Natural killer cell treated with Interleukin-12 subunit alpha and Interleukin-12 subunit beta and Interleukin-15 and Interleukin-18, amount 100 ng/mL, for 72 hours (primary cell): Measurements from ENCODE around the gene TSSC4. TPM values are rescaled to one million over a fixed set of nuclear protein-coding genes. Genes with fewer than 3 reads are reported as not detected.

Experiments
- ATAC-seq, 2 donors: fragments of 150-1000 bp; cut with Tn5 transposase in 1 of 2; sonication (Bioruptor Pico), chemical (Tn5 transposase) in 1 of 2; 2 replicates each; pipeline ENCODE4 v1.10.0; 2021
- DNase-seq: peaks from one replicate; pipeline ENCODE4 v3.0.0; 2022; ENCODE audit warnings: low spot score
- H3K27ac Mint-ChIP-seq, 2 donors: 1 replicate in 1 of 2; 2 replicates in 1 of 2; pipeline ENCODE4 v1.8.0; 2022; ENCODE audit warnings: mixed read lengths in 2 of 2, mild to moderate bottlenecking in 1 of 2, moderate library complexity in 1 of 2
- H3K27me3 Mint-ChIP-seq, 2 donors: 1 replicate in 1 of 2; 2 replicates in 1 of 2; pipeline ENCODE4 v1.8.0; 2022; ENCODE audit warnings: mixed read lengths in 2 of 2
- H3K36me3 Mint-ChIP-seq: one replicate; pipeline ENCODE4 v1.8.0; 2022; ENCODE audit warnings: mixed read lengths
- H3K4me1 Mint-ChIP-seq, 2 donors: 1 replicate in 1 of 2; 2 replicates in 1 of 2; pipeline ENCODE4 v1.8.0; 2022; ENCODE audit warnings: low read depth in 2 of 2, mixed read lengths in 2 of 2, mild to moderate bottlenecking in 1 of 2
- H3K4me3 Mint-ChIP-seq: one replicate; pipeline ENCODE4 v1.8.0; 2022; ENCODE audit warnings: mixed read lengths
- H3K9me3 Mint-ChIP-seq: 2 replicates; pipeline ENCODE4 v1.8.0; 2022; ENCODE audit warnings: mixed read lengths
- total RNA-seq, 2 donors: library from RNA; stranded (reverse); gene quantifications; one replicate each; pipeline ENCODE4 v1.2.3, GENCODE V29; 2022

TSSC4 gene
- total RNA-seq, 2 donors from 2014 or later = 66.0 to 98.2 TPM

DNA sequence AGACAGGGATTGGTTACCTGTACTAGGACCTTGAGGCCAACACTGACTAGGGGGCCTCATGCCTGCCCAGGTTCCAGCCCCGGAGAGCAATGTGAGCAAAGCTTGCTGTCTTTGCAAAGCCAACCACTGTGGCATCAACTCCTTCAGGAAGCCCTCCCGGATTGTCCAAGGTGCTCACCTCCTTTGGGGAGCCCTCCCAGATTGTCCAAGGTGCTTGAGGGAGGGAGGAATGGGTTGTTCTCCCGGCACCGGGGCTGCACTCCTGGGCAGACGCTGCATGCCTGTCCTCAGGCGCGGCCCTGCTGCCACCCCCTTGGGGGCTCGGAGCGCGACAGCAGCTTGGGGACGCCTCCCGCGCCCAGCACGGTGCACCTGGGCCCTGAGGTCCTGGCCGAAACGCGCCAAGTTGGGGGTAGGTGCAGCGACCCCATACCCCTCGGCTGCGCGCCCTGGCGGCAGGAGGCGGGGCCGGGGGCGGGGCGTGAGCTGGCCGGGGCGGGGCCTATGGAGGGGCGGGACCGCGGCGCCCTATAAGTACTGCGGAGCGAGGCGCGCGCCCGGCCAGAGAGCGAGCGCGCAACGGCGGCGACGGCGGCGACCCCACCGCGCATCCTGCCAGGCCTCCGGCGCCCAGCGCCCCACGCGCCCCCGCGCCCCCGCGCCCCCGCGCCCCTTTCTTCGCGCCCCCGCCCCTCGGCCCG, 23.6 kb upstream of the TSSC4 start, which contains the start of gene CD81:
Gene CD81, plus strand, starts transcription at position 560 of the 701 bp plus-strand sequence. CDS start 240 bp downstream, outside the sequence.
- no peaks in the 10 kb centered on the region for H3K9me3 Mint-ChIP-seq

DNA sequence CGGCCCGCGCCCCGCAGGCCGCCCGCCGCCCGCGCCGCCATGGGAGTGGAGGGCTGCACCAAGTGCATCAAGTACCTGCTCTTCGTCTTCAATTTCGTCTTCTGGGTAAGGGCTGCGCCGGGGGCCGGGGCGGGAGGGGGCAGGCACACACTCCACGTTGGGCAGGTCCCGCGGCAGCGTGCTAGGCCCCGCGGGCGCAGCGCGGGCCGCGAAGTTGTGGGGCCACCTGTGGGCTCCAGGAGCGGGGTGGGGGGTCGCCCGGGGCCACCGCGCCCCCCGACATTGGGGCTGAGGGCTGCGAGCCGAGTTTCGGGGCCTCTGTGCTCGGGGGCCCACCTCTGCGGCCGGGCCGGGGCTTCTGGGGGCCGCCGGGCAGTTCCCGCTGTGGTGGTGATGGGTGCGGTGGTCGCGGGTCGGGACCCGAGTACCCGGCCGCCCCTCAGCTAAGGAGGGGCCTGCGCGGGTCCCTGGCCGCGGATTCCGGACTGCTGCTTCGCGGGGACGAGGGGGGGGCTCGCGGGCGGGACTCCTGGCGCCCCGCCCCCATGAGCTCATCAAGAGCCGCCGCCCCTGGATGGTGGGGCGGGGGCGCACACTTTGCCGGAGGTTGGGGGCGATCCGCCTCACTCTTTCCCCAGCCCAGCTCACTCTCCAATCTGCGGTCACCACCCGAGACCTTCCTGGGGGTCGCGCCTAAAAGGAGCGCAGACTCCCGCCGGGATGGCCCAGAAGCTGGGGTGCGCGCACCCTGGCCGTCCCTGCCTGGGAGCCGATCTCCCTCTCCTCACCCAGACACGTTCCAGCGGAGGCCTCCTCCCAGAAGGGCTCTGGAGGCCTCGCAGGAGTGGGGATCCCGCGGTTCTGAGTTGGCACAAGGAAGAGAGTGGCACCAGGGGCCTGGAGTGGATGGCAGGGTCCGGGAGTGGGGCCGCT, 22.8 kb upstream of the TSSC4 start:
- H3K4me1 Mint-ChIP-seq = peaks cover 26 to 30% of the 10 kb centered on the region in 2 donors

More for the DNA sequence above, 23.6 kb upstream of the TSSC4 start, which contains the start of gene CD81:
- Mint-ChIP-seq H3K27me3 (no peaks in the 10 kb centered on the region), H3K4me1 (peaks cover 26% of the 10 kb centered on the region in 2 donors), H3K4me3 (peak within 1 kb of the TSS; percentile 82), H3K36me3 (no peaks in the 10 kb centered on the region), H3K27ac (peak within 1 kb of the TSS; percentile 72 to 84)
- peak; percentile 82 to 88 for ATAC-seq
- peak; percentile 76 for DNase-seq

DNA sequence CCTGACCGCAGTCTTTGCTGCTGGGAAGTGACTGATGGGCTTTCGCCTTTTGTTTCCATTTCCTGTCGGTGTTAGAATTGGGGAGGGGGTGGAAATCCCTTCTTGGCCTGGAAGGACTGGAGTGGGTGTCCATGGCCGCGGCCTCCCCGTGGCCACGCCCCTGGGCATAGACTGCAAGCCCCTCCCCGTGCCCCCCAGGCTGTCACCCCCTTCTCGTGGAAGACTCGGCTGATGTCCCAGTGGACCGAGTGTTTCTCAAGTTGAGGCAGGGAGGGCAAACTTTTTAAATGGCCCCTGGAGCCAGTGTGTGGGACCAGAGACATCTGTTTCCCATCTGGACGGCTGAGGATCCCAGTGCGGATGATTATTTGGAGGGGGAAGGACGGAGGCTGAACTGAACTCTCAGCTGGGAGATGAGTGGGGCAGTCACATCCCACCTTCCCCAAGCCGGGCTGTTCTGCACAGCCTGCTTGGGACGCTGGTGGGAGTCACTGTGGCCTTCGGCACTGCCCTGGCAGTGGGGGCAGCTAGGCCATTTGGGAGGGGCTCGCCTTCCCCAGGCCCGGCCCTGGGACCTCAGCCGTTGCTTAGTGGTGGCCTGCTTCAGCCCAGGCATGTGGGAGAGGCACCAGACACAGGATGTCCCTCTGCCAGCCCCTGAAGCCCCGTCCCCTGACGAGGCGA, 21.9 kb upstream of the TSSC4 start:
- Mint-ChIP-seq H3K9me3 (no peaks in the 10 kb centered on the region), H3K27me3 (no peaks in the 10 kb centered on the region), H3K4me1 (peaks cover 29 to 34% of the 10 kb centered on the region in 2 donors), H3K36me3 (no peaks in the 10 kb centered on the region), H3K4me3 (peak overlapping the region; percentile 82), H3K27ac (peak overlapping the region; percentile 72 to 84)
- DNase-seq (no peak), ATAC-seq (no peak)

More for the DNA sequence above, 22.8 kb upstream of the TSSC4 start:
- Mint-ChIP-seq H3K27ac (peak overlapping the region; percentile 72 to 84), H3K36me3 (no peaks in the 10 kb centered on the region), H3K9me3 (no peaks in the 10 kb centered on the region), H3K27me3 (no peaks in the 10 kb centered on the region), H3K4me3 (peak overlapping the region; percentile 82)
- ATAC-seq = peak; percentile 37 to 51
- no peak for DNase-seq

DNA sequence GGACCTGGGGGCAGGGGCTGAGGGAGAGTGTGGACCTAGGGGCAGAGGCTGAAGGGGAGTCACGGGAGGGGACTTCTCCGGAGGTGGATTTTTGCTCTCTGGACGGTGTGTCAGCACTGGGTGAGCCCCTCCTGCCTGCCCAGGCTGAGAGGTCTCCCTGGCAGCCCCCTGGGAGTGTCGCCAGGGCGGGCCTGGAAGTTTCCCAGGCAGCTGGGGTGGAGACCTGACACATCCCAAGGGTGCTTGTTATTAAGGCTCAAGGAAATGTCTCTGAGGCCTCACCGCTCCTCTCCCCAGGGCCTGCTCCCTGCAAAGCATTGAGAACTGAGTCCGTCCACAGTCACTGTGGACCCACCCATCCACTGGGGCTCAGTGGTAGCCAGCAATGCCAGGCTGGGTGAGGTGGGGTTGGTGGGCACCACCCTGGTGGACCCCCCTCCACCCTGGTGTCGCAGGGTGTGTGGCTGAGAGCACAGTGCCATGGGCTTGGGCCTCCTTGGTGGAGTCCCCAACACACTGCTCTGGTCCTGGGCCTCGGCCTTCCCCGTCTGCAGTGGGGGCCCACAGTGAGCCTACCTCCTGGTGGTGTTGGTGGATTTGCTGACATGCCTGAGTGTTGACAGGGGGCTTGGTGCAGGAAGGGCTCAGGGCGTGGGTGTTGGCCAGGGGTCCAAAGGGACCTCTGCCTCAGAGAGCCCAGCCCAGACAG, 20.9 kb upstream of the TSSC4 start:
- Mint-ChIP-seq H3K4me3 (peak overlapping the region; percentile 82), H3K9me3 (no peaks in the 10 kb centered on the region), H3K4me1 (peaks cover 35 to 38% of the 10 kb centered on the region in 2 donors), H3K27me3 (no peaks in the 10 kb centered on the region), H3K27ac (peak overlapping the region; percentile 75 to 91), H3K36me3 (no peaks in the 10 kb centered on the region)
- DNase-seq = no peak
- ATAC-seq = no peak

DNA sequence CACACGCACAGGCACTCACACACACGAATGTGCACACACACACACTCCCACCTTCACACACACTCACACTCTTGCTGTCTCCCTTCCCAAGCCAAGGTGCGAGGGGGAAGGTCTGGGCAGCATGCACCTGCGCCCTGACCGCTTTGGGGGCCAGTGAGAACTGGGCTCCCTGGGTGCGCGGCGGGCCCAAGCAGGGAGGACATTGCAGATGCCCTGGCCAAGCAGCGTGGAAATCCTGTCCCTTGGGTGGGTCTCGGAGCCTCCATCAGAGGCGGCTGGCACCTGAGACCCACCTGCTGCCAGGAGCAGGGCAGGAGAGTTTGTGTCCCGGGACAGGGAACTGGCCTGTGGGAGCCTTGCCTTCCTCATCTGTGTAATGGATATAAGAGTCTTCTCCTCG, 20.2 kb upstream of the TSSC4 start:
- Mint-ChIP-seq H3K27me3 (no peaks in the 10 kb centered on the region), H3K9me3 (no peaks in the 10 kb centered on the region), H3K4me1 (peaks cover 40 to 41% of the 10 kb centered on the region in 2 donors), H3K4me3 (peak overlapping the region; percentile 82), H3K36me3 (no peaks in the 10 kb centered on the region), H3K27ac (peak overlapping the region; percentile 75 to 91)
- ATAC-seq (no peak), DNase-seq (no peak)

DNA sequence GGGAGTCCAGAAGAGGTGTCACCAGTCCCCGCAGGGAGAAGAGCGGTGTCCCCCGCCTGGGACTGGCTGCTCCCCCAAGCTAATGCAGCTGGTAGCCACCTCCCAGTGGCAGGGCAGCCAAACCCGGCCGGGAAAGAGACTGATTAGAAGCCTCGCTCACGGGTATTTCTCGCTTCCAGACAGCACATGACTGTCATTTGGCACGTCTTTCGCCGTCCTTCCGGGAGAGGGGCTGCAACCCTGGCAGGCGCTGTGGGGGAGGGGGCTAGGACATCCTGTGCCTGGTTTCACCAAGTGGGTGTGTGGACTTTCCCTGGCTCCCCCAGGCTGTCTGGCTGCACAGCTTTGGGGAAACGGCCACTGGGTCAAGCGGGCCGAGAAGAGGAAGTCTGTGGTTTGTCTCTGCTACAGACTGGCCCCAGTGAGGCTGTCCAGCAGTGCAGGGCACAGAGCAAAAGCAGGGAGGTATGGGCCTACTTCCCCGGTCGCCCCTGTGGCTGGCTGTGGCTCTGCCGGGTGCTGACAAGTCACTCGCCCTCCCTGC, 19.7 kb upstream of the TSSC4 start:
- ATAC-seq (peak; percentile 53 to 75), DNase-seq (peak; percentile 88)
- Mint-ChIP-seq H3K4me3 (peak overlapping the region; percentile 82), H3K36me3 (no peaks in the 10 kb centered on the region), H3K4me1 (peaks cover 45 to 46% of the 10 kb centered on the region in 2 donors), H3K27ac (peak overlapping the region; percentile 75 to 91), H3K27me3 (no peaks in the 10 kb centered on the region), H3K9me3 (no peaks in the 10 kb centered on the region)

DNA sequence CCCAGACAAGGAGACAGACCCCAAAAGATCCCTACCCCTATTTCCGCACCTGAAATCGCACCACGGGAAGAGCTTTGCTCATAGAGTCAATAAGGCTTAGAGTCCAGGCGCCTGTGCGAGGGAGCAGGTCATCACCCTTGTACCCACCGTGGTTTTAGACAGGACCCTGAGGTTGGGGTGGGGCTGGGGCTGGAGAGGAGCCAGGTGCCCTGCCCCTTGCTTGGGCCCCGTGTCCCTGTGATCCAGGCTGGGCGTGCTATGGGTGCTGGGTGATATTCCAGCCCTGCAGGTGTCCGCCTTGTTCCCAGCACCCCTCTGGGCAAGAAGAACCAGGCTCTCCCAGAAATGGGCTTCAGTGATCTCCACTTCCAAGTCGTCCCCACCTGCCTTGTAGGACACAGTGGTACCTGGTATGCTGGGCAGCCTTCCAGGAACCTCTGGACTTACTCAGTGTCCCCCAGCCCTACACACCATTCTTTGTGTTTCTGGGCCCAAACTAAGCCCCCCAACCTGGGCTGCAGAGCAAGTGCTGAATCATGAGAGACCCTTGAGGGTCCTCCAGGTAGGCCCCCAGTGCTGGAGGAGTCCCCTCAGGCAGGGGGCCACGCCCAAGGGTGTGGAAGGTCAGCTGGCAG, 18.9 kb upstream of the TSSC4 start:
- Mint-ChIP-seq H3K27me3 (no peaks in the 10 kb centered on the region), H3K36me3 (no peaks in the 10 kb centered on the region), H3K4me3 (peak overlapping the region; percentile 82), H3K4me1 (peaks cover 46 to 49% of the 10 kb centered on the region in 2 donors), H3K27ac (peak overlapping the region; percentile 75 to 91), H3K9me3 (no peaks in the 10 kb centered on the region)
- ATAC-seq = no peak
- no peak for DNase-seq

DNA sequence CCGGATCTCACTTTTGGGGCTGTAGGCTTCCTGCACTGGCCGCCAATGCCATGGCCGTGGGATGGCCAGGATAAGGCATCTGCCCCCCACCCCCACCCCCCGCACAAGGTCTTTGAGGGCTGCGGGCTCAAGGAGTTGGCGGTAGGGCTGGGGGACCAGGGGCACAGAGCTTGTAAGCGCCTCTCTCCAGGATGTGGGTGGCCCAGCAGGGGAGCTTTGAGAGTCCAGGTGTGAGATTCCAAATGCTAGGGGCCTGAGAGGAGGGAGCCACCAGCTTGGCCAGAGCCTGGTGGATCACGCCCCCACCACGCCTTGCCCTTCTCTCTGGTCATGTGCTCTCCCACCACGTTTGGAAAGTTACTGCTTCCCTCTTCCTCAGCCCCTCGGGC, 18.4 kb upstream of the TSSC4 start:
- no peak overlapping the region for H3K27ac Mint-ChIP-seq
- DNase-seq = no peak
- H3K36me3 Mint-ChIP-seq = no peaks in the 10 kb centered on the region
- H3K27me3 Mint-ChIP-seq = no peaks in the 10 kb centered on the region
- no peak for ATAC-seq
- H3K9me3 Mint-ChIP-seq = no peaks in the 10 kb centered on the region
- H3K4me1 Mint-ChIP-seq = peaks cover 51% of the 10 kb centered on the region in 2 donors
- no peak overlapping the region for H3K4me3 Mint-ChIP-seq

DNA sequence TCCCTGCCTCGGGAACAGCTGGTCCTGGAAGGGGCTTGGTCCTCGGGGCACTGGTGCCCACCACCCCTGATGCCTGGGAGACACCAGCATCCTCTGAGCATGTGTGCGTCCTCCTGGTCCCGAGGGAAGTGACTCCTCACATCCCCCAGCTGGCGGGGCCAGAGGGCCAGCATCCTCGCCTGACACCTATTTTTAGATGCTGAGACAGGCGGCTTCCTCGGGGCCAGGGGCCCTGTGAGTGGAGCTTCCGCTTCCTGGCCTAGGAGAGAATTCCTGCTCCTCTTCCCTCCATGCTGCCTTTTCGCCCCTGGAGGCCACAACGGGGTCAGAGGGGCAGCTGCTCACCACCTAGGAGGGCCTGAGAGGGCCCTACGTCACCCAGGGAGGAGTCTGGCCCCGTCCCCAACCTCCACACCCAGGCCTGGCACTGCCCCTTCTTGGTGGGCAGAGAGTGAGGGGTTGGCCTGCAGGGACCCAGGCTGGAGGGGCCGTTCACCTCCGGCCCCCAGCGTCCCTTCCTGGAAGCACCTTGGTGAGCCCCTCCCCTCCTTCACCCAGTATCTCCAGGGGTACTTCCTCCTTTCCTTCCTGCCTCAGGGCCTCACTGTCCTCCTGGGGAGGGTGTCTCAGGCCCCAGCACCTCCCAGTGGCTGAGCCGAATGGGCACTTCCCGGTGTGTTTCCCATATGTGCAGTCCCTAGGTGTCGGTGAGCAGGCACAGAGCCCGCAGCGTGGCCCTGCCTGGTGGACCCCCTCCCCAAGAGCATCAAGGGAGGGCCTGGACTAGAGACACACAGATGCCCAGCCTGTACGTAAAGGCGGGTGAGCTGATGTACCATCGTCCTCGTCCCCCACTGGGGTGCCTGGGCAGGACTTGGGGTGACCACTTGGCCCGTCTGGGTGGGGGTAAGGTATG, 17.4 kb upstream of the TSSC4 start:
- no peak for ATAC-seq
- H3K4me3 Mint-ChIP-seq = no peak overlapping the region

DNA sequence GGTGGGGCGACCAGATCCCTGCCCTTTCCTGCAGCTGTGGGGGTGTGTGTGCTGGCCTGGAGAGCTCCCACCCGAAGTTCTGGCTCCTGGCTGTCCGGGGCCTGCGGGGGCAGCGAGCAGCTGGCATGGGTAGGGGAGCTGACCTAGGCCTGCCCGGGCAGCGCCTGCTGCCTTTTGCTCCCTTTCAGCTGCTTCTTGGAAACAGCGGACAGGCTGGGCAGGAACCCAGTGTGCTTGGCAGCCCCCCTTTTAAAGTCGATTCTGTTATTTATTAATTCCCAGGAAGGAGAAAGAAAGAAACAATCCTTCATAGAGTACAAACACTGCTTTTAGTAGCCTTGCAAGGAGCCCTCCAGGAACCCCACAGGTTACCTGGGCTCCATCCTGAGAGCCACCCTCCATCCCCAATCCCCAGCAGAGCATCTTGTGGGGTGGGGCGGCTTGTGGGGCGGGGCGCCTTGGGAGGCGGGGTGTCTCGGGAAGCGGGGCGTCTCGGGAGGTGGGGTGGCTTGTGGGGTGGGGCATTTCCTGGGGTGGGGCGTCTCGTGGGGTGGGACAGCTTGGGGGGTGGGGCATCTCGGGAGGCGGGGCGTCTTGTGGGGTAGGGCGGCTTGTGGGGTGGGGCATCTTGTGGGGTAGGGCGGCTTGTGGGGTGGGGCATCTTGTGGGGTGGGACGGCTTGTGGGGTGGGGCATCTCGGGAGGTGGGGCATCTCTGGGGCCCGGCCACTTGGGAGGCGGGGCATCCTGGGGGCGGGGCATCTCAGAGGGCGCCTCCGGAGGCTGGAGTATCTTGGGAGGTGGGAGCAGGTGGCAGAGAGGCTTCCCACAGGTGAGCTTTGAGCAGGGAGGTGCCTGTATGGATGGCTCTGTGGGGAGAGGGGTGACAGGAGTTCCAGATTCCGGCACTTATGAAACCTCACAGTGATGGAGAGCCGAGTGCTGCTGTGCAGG, 16.4 kb upstream of the TSSC4 start:
- ATAC-seq = no peak
- DNase-seq = no peak
- Mint-ChIP-seq H3K36me3 (no peaks in the 10 kb centered on the region), H3K4me3 (peak overlapping the region; percentile 41), H3K27me3 (no peaks in the 10 kb centered on the region), H3K4me1 (peaks cover 50 to 56% of the 10 kb centered on the region in 2 donors), H3K27ac (peak overlapping the region in 1 of 2 donors; percentile 25), H3K9me3 (no peaks in the 10 kb centered on the region)

More for the DNA sequence above, 17.4 kb upstream of the TSSC4 start:
- no peaks in the 10 kb centered on the region for H3K27me3 Mint-ChIP-seq
- peaks cover 57% of the 10 kb centered on the region in 2 donors for H3K4me1 Mint-ChIP-seq
- H3K36me3 Mint-ChIP-seq = no peaks in the 10 kb centered on the region
- peak overlapping the region in 1 of 2 donors; percentile 25 for H3K27ac Mint-ChIP-seq
- H3K9me3 Mint-ChIP-seq = no peaks in the 10 kb centered on the region
- no peak for DNase-seq
